HepG2 (cell line): Measurements from ENCODE around the gene CENATAC. TPM values are rescaled to one million over a fixed set of nuclear protein-coding genes. Genes with fewer than 3 reads are reported as not detected.

Experiments
- HOXA5 ChIP-seq: sonication (generic); formaldehyde crosslinking; IDR thresholded peaks from 2 replicates; pipeline ENCODE4 v1.4.0; 2020; ENCODE audit warnings: missing genetic modification reagents
- IKZF1 ChIP-seq: fragments of 450-650 bp; IDR thresholded peaks from 2 replicates; pipeline ENCODE4 v1.7.1; 2016
- IKZF4 ChIP-seq: sonication (generic); formaldehyde crosslinking; IDR thresholded peaks from 2 replicates; pipeline ENCODE4 v1.5.1; 2020; ENCODE audit warnings: borderline replicate concordance, mild to moderate bottlenecking, low read depth, missing genetic modification reagents; ENCODE audit errors: not compliant biosample characterization
- KDM5A ChIP-seq: fragments of 200-600 bp; sonication (generic); IDR thresholded peaks from 2 replicates; pipeline ENCODE4 v1.7.0; 2018; ENCODE audit warnings: antibody characterized with exemption, mild to moderate bottlenecking, low read length, borderline replicate concordance
- MATR3 ChIP-seq: sonication (generic); formaldehyde crosslinking; IDR thresholded peaks from 2 replicates; pipeline ENCODE4 v1.4.0; 2020; ENCODE audit warnings: missing genetic modification reagents
- MED8 ChIP-seq: sonication (generic); formaldehyde crosslinking; IDR thresholded peaks from 2 replicates; pipeline ENCODE4 v1.8.1; 2023; ENCODE audit warnings: mild to moderate bottlenecking, missing genetic modification reagents; ENCODE audit not compliant: insufficient replicate concordance
- NR1H2 ChIP-seq: sonication (generic); formaldehyde crosslinking; IDR thresholded peaks from 2 replicates; pipeline ENCODE4 v1.8.1; 2022; ENCODE audit warnings: low read depth, missing genetic modification reagents, borderline replicate concordance
- POGZ ChIP-seq: sonication (generic); formaldehyde crosslinking; IDR thresholded peaks from 2 replicates; pipeline ENCODE4 v1.4.0; 2020; ENCODE audit warnings: mild to moderate bottlenecking, missing genetic modification reagents
- PTBP1 ChIP-seq: fragments of 200-400 bp; formaldehyde crosslinking; IDR thresholded peaks from 2 replicates; pipeline ENCODE4 v1.6.1; 2018; ENCODE audit warnings: low read length, low read depth; ENCODE audit not compliant: poor library complexity, severe bottlenecking
- RBM39 ChIP-seq: fragments of 200-400 bp; formaldehyde crosslinking; IDR thresholded peaks from one replicate; pipeline ENCODE4 v1.6.1; 2018; ENCODE audit warnings: antibody characterized with exemption, mild to moderate bottlenecking, low read depth, low read length; ENCODE audit not compliant: poor library complexity, severe bottlenecking
- ZNF136 ChIP-seq: sonication (generic); formaldehyde crosslinking; IDR thresholded peaks from 2 replicates; pipeline ENCODE4 v1.8.1; 2022; ENCODE audit warnings: low read depth, mild to moderate bottlenecking, moderate library complexity, missing genetic modification reagents
- ZNF253 ChIP-seq: sonication (generic); formaldehyde crosslinking; IDR thresholded peaks from 2 replicates; pipeline ENCODE4 v1.8.0; 2022; ENCODE audit warnings: mild to moderate bottlenecking, missing genetic modification reagents, borderline replicate concordance
- ZNF317 ChIP-seq: sonication (generic); formaldehyde crosslinking; IDR thresholded peaks from 2 replicates; pipeline ENCODE4 v1.5.0; 2020; ENCODE audit warnings: mild to moderate bottlenecking, missing genetic modification reagents
- ZNF558 ChIP-seq: sonication (generic); formaldehyde crosslinking; IDR thresholded peaks from 2 replicates; pipeline ENCODE4 v1.9.0; 2022; ENCODE audit warnings: mild to moderate bottlenecking, missing genetic modification reagents, borderline replicate concordance
- ZNF672 ChIP-seq: sonication (generic); formaldehyde crosslinking; IDR thresholded peaks from 2 replicates; pipeline ENCODE4 v1.8.1; 2022; ENCODE audit warnings: missing genetic modification reagents
- ZNF724P ChIP-seq: sonication (generic); formaldehyde crosslinking; IDR thresholded peaks from 2 replicates; pipeline ENCODE4 v1.8.0; 2022; ENCODE audit warnings: missing genetic modification reagents, borderline replicate concordance
- ZNF841 ChIP-seq: sonication (generic); formaldehyde crosslinking; IDR thresholded peaks from 2 replicates; pipeline ENCODE4 v1.8.1; 2023; ENCODE audit warnings: missing genetic modification reagents, borderline replicate concordance
- ZNF879 ChIP-seq: sonication (generic); formaldehyde crosslinking; IDR thresholded peaks from 2 replicates; pipeline ENCODE4 v1.8.1; 2023; ENCODE audit warnings: missing genetic modification reagents
- polyA plus RNA-seq, 8 experiments: library from polyadenylated mRNA; depleted of rRNA in 3 of 8; stranded (reverse) in 7 of 8; unstranded in 1 of 8; fragments of >200 nt; fragmentation: Illumina TruSeq in 4 of 8; extraction: Trizol in 4 of 8; gene quantifications; 2 replicates each; pipeline versions ENCODE4 v1.2.1 to v1.2.3, GENCODE V29; 2011 to 2016; ENCODE audit warnings: low read depth in 4 of 8, missing spikeins in 1 of 8, mixed read lengths in 1 of 8; ENCODE audit not compliant: insufficient read depth in 1 of 8
- total RNA-seq, 5 experiments: library from RNA; depleted of rRNA; stranded (reverse); fragments of >200 nt; fragmentation: Illumina TruSeq; extraction: Trizol; gene quantifications; 2 replicates each; pipeline ENCODE4 v1.2.3, GENCODE V29; 2016; ENCODE audit warnings: low read depth in 1 of 5
- TF ChIP-seq, protein P1 (sequence below): sonication (generic); formaldehyde crosslinking; IDR thresholded peaks from 2 replicates; pipeline ENCODE4 v1.5.1; 2020; ENCODE audit warnings: mild to moderate bottlenecking, missing genetic modification reagents
- TF ChIP-seq, protein P2 (sequence below): sonication (generic); formaldehyde crosslinking; IDR thresholded peaks from 2 replicates; pipeline ENCODE4 v1.4.0; 2020; ENCODE audit warnings: missing genetic modification reagents
- TF ChIP-seq, protein P3 (sequence below): conservative IDR thresholded peaks from 2 replicates; pipeline ENCODE4 v1.6.1; 2018; ENCODE audit warnings: missing genetic modification reagents
- TF ChIP-seq, protein P4 (sequence below): IDR thresholded peaks from 2 replicates; pipeline ENCODE4 v1.6.1; 2016

The CENATAC gene
- total and polyA plus RNA-seq, 2 of the 13 experiments (the other 11 are each of a cell fraction or from before 2014, with no cell fraction given) = 21.7 to 25.0 TPM

DNA sequence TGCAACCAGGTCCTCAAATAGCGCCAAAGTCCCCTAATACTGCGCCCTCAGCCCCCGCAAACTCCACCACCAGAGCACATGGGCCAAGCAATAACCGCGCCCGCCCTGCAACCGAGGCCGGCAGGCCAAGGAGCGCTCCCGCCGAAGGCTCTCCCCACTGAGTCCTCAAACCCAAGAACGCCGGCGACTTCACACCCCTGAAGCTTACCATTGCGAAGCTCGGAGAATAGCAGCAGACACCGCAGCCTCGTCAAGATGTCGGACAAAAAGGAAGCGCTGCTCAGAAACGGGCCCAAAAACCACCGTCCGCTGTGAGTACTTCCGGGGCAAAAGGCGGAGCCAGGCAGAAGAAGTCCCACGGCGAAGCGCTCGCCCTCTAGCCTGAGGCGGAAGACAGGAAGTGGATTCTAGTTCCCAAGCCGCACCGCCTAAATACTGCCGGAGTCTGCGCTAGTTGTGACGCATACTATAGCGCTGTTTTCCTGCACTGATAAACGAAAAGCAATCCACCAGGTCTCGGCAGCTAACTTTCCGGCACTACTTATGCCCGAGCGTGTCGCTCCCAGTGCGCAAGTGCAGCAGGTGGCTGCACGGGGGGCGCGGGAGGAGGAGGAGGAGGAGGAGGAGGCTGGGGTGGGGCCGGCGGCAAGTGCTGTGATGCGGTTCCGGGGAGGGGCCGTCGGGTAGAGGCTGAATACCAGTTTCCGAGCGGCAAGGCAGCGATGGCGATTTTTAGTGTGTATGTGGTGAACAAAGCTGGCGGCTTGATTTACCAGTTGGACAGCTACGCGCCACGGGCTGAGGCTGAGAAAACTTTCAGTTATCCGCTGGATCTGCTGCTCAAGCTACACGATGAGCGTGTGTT, 20.4 kb downstream of the CENATAC start, which contains the start of the genes RPS25 and TRAPPC4 (continued):
- TF ChIP-seq, protein P1, sequence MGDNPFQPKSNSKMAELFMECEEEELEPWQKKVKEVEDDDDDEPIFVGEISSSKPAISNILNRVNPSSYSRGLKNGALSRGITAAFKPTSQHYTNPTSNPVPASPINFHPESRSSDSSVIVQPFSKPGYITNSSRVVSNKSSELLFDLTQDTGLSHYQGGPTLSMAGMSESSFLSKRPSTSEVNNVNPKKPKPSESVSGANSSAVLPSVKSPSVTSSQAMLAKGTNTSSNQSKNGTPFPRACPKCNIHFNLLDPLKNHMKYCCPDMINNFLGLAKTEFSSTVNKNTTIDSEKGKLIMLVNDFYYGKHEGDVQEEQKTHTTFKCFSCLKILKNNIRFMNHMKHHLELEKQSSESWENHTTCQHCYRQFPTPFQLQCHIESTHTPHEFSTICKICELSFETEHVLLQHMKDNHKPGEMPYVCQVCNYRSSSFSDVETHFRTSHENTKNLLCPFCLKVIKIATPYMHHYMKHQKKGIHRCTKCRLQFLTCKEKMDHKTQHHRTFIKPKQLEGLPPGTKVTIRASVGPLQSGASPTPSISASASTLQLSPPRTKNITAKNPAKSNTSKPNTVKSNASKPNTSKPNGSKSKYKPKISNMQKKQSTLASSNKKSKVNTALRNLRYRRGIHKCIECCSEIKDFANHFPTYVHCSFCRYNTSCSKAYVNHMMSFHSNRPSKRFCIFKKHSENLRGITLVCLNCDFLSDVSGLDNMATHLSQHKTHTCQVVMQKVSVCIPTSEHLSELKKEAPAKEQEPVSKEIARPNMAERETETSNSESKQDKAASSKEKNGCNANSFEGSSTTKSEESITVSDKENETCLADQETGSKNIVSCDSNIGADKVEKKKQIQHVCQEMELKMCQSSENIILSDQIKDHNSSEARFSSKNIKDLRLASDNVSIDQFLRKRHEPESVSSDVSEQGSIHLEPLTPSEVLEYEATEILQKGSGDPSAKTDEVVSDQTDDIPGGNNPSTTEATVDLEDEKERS (CRISPR knock-in tag) = 0 out of 2 replicates have a peak, but pooled peaks have one; percentile 17
- TF ChIP-seq ZNF841 (CRISPR knock-in tag) (0 out of 2 replicates have a peak, but pooled peaks have one; percentile 38), KDM5A (peak; percentile 88), ZNF253 (CRISPR knock-in tag) (0 out of 2 replicates have a peak, but pooled peaks have one; percentile 43), MED8 (CRISPR knock-in tag) (no peak), HOXA5 (CRISPR knock-in tag) (peak; percentile 83; the same call in 1 of the 2 replicates), ZNF879 (peak; percentile 90), ZNF317 (peak; percentile 35; the same call in 1 of the 2 replicates), ZNF724P (CRISPR knock-in tag) (no peak), ZNF558 (CRISPR knock-in tag) (no peak; the same call in 1 of the 2 replicates), IKZF1 (no peak), IKZF4 (CRISPR knock-in tag) (no peak), POGZ (CRISPR knock-in tag) (peak; percentile 8), RBM39 (no peak), ZNF136 (CRISPR knock-in tag) (peak; percentile 69; the same call in 1 of the 2 replicates), MATR3 (CRISPR knock-in tag) (no peak), NR1H2 (CRISPR knock-in tag) (no peak), PTBP1 (no peak), ZNF672 (no peak)
- TF ChIP-seq, protein P2, sequence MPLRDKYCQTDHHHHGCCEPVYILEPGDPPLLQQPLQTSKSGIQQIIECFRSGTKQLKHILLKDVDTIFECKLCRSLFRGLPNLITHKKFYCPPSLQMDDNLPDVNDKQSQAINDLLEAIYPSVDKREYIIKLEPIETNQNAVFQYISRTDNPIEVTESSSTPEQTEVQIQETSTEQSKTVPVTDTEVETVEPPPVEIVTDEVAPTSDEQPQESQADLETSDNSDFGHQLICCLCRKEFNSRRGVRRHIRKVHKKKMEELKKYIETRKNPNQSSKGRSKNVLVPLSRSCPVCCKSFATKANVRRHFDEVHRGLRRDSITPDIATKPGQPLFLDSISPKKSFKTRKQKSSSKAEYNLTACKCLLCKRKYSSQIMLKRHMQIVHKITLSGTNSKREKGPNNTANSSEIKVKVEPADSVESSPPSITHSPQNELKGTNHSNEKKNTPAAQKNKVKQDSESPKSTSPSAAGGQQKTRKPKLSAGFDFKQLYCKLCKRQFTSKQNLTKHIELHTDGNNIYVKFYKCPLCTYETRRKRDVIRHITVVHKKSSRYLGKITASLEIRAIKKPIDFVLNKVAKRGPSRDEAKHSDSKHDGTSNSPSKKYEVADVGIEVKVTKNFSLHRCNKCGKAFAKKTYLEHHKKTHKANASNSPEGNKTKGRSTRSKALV = no peak
- TF ChIP-seq, protein P3, sequence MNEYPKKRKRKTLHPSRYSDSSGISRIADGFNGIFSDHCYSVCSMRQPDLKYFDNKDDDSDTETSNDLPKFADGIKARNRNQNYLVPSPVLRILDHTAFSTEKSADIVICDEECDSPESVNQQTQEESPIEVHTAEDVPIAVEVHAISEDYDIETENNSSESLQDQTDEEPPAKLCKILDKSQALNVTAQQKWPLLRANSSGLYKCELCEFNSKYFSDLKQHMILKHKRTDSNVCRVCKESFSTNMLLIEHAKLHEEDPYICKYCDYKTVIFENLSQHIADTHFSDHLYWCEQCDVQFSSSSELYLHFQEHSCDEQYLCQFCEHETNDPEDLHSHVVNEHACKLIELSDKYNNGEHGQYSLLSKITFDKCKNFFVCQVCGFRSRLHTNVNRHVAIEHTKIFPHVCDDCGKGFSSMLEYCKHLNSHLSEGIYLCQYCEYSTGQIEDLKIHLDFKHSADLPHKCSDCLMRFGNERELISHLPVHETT (CRISPR knock-in tag) = no peak
- TF ChIP-seq, protein P4, sequence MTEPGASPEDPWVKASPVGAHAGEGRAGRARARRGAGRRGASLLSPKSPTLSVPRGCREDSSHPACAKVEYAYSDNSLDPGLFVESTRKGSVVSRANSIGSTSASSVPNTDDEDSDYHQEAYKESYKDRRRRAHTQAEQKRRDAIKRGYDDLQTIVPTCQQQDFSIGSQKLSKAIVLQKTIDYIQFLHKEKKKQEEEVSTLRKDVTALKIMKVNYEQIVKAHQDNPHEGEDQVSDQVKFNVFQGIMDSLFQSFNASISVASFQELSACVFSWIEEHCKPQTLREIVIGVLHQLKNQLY (CRISPR knock-in tag) = no peak
